ENCODE measurements around the gene MEIS2. TPM values are rescaled to one million over a fixed set of nuclear protein-coding genes. Genes with fewer than 3 reads are reported as not detected.

Gene MEIS2
- total RNA-seq, 1 donor from 2014 or later, result 76.9 TPM

GRCh38 chr15:36903195-36903594 lies 197.2 kb downstream of the MEIS2 start:
- Histone ChIP-seq H3K27me3 (no peaks in the 10 kb centered on the region), H3K36me3 (no peaks in the 10 kb centered on the region), H3K9me3 (no peaks in the 10 kb centered on the region), H3K4me3 (no peak overlapping the region), H3K4me1 (peaks cover 14% of the 10 kb centered on the region), H3K27ac (no peak overlapping the region)
- TF ChIP-seq POLR2A (IDR thresholded peaks at IDR 0.05) (no peak), POLR2AphosphoS5 (IDR thresholded peaks at IDR 0.05; ENCODE audit: insufficient read depth in 1 of 2, low read depth in 1 of 2) (no peak), CTCF (IDR thresholded peaks at IDR 0.05) (no peak)
- no peak for DNase-seq (ENCODE audit: extremely low spot score in 2 of 2)
- intact Hi-C loops (cut with DNase I), result no loop called here

GRCh38 chr15:36901012-36901411 lies 199.3 kb downstream of the MEIS2 start:
- Histone ChIP-seq H3K36me3 (no peaks in the 10 kb centered on the region), H3K4me3 (no peak overlapping the region), H3K27ac (no peak overlapping the region), H3K9me3 (no peaks in the 10 kb centered on the region), H3K27me3 (no peaks in the 10 kb centered on the region), H3K4me1 (peaks cover 14% of the 10 kb centered on the region)
- intact Hi-C loops (cut with DNase I), result no loop called here
- TF ChIP-seq POLR2AphosphoS5 (IDR thresholded peaks at IDR 0.05; ENCODE audit: insufficient read depth in 1 of 2, low read depth in 1 of 2) (no peak), POLR2A (IDR thresholded peaks at IDR 0.05) (no peak), CTCF (IDR thresholded peaks at IDR 0.05) (no peak)
- DNase-seq (ENCODE audit: extremely low spot score in 2 of 2), result no peak

- H3K27me3 ChIP-seq, result no peaks in the 10 kb centered on the region
- H3K9me3 ChIP-seq, result no peaks in the 10 kb centered on the region
- H3K4me1 ChIP-seq, result peaks cover 14% of the 10 kb centered on the region
- intact Hi-C loops (cut with DNase I), result no loop called here
- TF ChIP-seq POLR2AphosphoS5 (IDR thresholded peaks at IDR 0.05; ENCODE audit: insufficient read depth in 1 of 2, low read depth in 1 of 2) (no peak), POLR2A (IDR thresholded peaks at IDR 0.05) (no peak), CTCF (IDR thresholded peaks at IDR 0.05) (no peak)
- no peak overlapping the region for H3K4me3 ChIP-seq
- DNase-seq (ENCODE audit: extremely low spot score in 2 of 2), result no peak
- H3K36me3 ChIP-seq, result peaks cover 0 to 5% of the 10 kb centered on the region in 2 donors
- H3K27ac ChIP-seq, result no peak overlapping the region
Observed at GRCh38 chr15:36899696-36900095, 200.7 kb downstream of the MEIS2 start.

- DNase-seq (ENCODE audit: extremely low spot score in 2 of 2), result no peak
- Histone ChIP-seq H3K27me3 (no peaks in the 10 kb centered on the region), H3K36me3 (peaks cover 0 to 13% of the 10 kb centered on the region in 2 donors), H3K9me3 (no peaks in the 10 kb centered on the region), H3K4me3 (no peak overlapping the region), H3K27ac (no peak overlapping the region), H3K4me1 (peaks cover 11% of the 10 kb centered on the region)
- TF ChIP-seq CTCF (IDR thresholded peaks at IDR 0.05), result no peak
- TF ChIP-seq POLR2A (IDR thresholded peaks at IDR 0.05), result no peak
- intact Hi-C loops (cut with DNase I), result no loop called here
Observed at GRCh38 chr15:36898536-36899126, 201.7 kb downstream of the MEIS2 start.

GRCh38 chr15:36897834-36898233 lies 202.5 kb downstream of the MEIS2 start:
- H3K9me3 ChIP-seq, result no peaks in the 10 kb centered on the region
- intact Hi-C loops (cut with DNase I), result no loop called here
- DNase-seq (ENCODE audit: extremely low spot score in 2 of 2), result no peak
- H3K4me1 ChIP-seq, result peaks cover 7% of the 10 kb centered on the region
- no peak overlapping the region for H3K27ac ChIP-seq
- TF ChIP-seq POLR2A (IDR thresholded peaks at IDR 0.05) (no peak), CTCF (IDR thresholded peaks at IDR 0.05) (no peak), POLR2AphosphoS5 (IDR thresholded peaks at IDR 0.05; ENCODE audit: insufficient read depth in 1 of 2, low read depth in 1 of 2) (no peak)
- H3K4me3 ChIP-seq, result no peak overlapping the region
- H3K27me3 ChIP-seq, result no peaks in the 10 kb centered on the region
- H3K36me3 ChIP-seq, result peaks cover 0 to 13% of the 10 kb centered on the region in 2 donors

Data from vagina (tissue), 2 donors.